Brain pericyte (primary cell): ENCODE measurements around the gene CLDN34.

Source experiments
- DNase-seq: peaks from one replicate; pipeline ENCODE4 v3.0.0-alpha.2; 2012; ENCODE audit warnings: low read depth, low spot score

Gene CLDN34

GRCh38 chrX:10015723-10016518 is 48.8 kb downstream of the CLDN34 start:
- DNase-seq = no peak

- no peak for DNase-seq
Observed at GRCh38 chrX:10016519-10017132, 49.5 kb downstream of the CLDN34 start.

GRCh38 chrX:10017872-10018271 is 50.7 kb downstream of the CLDN34 start:
- no peak for DNase-seq
